Measurements from ENCODE around the gene GJA4. TPM values are rescaled to one million over a fixed set of nuclear protein-coding genes. Genes with fewer than 3 reads are reported as not detected.

GJA4 gene
- total and polyA plus RNA-seq, 2 experiments from 2014 or later, result 0.42 TPM; not detected in 1

DNA sequence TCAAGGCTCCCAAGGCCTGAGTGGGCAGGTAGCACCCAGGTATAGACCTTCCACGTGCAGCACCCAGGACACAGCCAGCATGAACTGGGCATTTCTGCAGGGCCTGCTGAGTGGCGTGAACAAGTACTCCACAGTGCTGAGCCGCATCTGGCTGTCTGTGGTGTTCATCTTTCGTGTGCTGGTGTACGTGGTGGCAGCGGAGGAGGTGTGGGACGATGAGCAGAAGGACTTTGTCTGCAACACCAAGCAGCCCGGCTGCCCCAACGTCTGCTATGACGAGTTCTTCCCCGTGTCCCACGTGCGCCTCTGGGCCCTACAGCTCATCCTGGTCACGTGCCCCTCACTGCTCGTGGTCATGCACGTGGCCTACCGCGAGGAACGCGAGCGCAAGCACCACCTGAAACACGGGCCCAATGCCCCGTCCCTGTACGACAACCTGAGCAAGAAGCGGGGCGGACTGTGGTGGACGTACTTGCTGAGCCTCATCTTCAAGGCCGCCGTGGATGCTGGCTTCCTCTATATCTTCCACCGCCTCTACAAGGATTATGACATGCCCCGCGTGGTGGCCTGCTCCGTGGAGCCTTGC is 31.5 kb upstream of the GJA4 start:
- H3K36me3 ChIP-seq, result no peaks in the 10 kb centered on the region
- H3K27me3 ChIP-seq, result no peaks in the 10 kb centered on the region
- H3K27ac ChIP-seq, result no peak overlapping the region

DNA sequence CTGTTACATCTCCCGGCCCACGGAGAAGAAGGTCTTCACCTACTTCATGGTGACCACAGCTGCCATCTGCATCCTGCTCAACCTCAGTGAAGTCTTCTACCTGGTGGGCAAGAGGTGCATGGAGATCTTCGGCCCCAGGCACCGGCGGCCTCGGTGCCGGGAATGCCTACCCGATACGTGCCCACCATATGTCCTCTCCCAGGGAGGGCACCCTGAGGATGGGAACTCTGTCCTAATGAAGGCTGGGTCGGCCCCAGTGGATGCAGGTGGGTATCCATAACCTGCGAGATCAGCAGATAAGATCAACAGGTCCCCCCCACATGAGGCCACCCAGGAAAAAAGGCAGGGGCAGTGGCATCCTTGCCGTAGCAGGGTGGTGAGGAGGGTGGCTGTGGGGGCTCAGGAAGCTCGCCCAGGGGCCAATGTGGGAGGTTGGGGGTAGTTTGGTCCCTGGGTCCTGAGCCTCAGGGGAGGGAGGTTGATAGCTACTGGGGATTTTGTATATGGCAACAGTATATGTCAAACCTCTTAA is 31.0 kb upstream of the GJA4 start:
- no peaks in the 10 kb centered on the region for H3K4me1 ChIP-seq (ENCODE audit: low read depth)
- H3K27me3 ChIP-seq, result no peaks in the 10 kb centered on the region
- H3K36me3 ChIP-seq, result no peaks in the 10 kb centered on the region
- DNase-seq (ENCODE audit: low read depth in 1 of 2, low spot score in 1 of 2), result no peak
- no peaks in the 10 kb centered on the region for H3K9me3 ChIP-seq (ENCODE audit: low read depth)
- H3K4me3 ChIP-seq, result no peak overlapping the region
- no peak overlapping the region for H3K27ac ChIP-seq
- TF ChIP-seq, protein P1, sequence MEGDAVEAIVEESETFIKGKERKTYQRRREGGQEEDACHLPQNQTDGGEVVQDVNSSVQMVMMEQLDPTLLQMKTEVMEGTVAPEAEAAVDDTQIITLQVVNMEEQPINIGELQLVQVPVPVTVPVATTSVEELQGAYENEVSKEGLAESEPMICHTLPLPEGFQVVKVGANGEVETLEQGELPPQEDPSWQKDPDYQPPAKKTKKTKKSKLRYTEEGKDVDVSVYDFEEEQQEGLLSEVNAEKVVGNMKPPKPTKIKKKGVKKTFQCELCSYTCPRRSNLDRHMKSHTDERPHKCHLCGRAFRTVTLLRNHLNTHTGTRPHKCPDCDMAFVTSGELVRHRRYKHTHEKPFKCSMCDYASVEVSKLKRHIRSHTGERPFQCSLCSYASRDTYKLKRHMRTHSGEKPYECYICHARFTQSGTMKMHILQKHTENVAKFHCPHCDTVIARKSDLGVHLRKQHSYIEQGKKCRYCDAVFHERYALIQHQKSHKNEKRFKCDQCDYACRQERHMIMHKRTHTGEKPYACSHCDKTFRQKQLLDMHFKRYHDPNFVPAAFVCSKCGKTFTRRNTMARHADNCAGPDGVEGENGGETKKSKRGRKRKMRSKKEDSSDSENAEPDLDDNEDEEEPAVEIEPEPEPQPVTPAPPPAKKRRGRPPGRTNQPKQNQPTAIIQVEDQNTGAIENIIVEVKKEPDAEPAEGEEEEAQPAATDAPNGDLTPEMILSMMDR (IDR thresholded peaks at IDR 0.05; ENCODE audit: low read depth, low read length), result no peak

More for the DNA sequence above, 31.5 kb upstream of the GJA4 start:
- TF ChIP-seq, protein P1 (IDR thresholded peaks at IDR 0.05; ENCODE audit: low read depth, low read length), result no peak
- H3K9me3 ChIP-seq (ENCODE audit: low read depth), result no peaks in the 10 kb centered on the region
- no peaks in the 10 kb centered on the region for H3K4me1 ChIP-seq (ENCODE audit: low read depth)
- H3K4me3 ChIP-seq, result no peak overlapping the region
- no peak for DNase-seq (ENCODE audit: low read depth in 1 of 2, low spot score in 1 of 2)

DNA sequence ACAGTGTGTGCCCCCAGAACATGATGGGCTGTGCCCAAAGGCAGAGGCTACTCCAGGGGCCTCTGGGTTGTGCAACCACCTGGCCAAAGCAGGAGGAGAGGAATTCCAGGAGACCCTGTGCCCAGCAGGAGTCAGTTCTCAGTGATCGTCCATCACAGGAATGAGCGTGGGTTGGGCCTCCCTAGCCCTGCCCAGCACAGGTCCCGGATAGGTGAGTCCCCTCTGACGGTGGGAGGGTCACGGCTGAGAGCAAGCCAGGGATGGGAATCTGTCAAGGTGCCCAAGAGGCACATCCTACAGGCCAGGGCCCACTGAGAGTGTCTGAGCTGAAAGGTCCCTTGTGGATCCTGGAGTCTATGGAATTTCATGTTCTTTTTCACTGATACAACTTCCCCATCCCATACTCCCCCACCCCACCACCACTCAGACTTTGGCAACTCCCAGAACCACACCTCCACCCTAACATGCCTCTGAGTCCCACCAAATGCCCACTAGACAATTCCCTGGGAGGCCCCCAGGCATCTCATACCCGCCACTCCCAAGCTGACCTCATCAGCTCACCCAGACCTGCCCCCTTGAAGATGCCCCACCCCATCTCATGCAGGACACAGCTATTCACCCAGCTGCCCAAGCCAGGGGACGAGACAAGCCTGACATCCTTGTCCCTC is 30.2 kb upstream of the GJA4 start:
- H3K27ac ChIP-seq, result no peak overlapping the region
- no peaks in the 10 kb centered on the region for H3K36me3 ChIP-seq
- no peaks in the 10 kb centered on the region for H3K4me1 ChIP-seq (ENCODE audit: low read depth)
- H3K9me3 ChIP-seq (ENCODE audit: low read depth), result no peaks in the 10 kb centered on the region
- peaks cover 2% of the 10 kb centered on the region for H3K27me3 ChIP-seq
- DNase-seq (ENCODE audit: low read depth in 1 of 2, low spot score in 1 of 2), result no peak
- TF ChIP-seq, protein P1 (IDR thresholded peaks at IDR 0.05; ENCODE audit: low read depth, low read length), result no peak
- H3K4me3 ChIP-seq, result no peak overlapping the region

DNA sequence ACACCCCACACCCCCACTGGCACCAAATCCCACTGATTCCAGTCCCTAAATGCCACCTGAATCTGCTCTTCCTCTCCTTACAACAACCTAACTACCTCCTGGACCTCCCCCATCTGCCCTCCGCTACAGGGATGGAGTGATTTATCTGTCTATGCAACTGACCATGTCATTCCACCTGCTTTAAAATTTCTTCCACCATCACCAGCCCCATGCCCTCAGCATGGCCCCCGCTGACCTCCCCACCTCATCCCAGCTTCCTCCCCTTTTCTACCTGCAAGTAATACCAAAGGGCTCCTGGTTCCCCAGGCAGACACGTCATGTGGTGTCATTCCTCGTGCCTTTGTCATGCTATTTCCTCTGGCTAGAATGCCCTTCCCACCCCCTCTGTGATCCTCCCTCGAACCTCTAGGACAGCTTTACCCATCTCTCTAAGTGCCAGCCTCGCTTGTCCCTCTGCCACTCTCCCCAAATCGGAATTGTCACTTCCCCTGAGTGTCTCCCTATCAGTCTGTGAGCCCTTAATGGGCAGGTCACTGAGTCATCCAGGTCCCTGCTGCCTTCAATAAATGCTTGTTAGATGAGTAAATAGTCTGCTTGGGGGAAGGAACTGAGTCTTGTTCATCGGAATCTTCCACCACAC is 29.5 kb upstream of the GJA4 start:
- Histone ChIP-seq H3K36me3 (no peaks in the 10 kb centered on the region), H3K9me3 (ENCODE audit: low read depth) (no peaks in the 10 kb centered on the region), H3K4me3 (no peak overlapping the region), H3K27ac (no peak overlapping the region), H3K4me1 (ENCODE audit: low read depth) (no peaks in the 10 kb centered on the region), H3K27me3 (peaks cover 3% of the 10 kb centered on the region)
- DNase-seq (ENCODE audit: low read depth in 1 of 2, low spot score in 1 of 2), result no peak
- TF ChIP-seq, protein P1 (IDR thresholded peaks at IDR 0.05; ENCODE audit: low read depth, low read length), result no peak

- H3K27ac ChIP-seq, result no peak overlapping the region
- DNase-seq (ENCODE audit: low read depth in 1 of 2, low spot score in 1 of 2), result no peak
- no peaks in the 10 kb centered on the region for H3K4me1 ChIP-seq (ENCODE audit: low read depth)
- H3K9me3 ChIP-seq (ENCODE audit: low read depth), result no peaks in the 10 kb centered on the region
- peaks cover 6% of the 10 kb centered on the region for H3K27me3 ChIP-seq
- TF ChIP-seq, protein P1 (IDR thresholded peaks at IDR 0.05; ENCODE audit: low read depth, low read length), result no peak
- H3K4me3 ChIP-seq, result no peak overlapping the region
- no peaks in the 10 kb centered on the region for H3K36me3 ChIP-seq
Measured at GRCh38 chr1:34768856-34769255, 23.9 kb upstream of the GJA4 start.
